ENCODE results near the gene VAC14.
"Not testable (repeated sequence)": the region's sequence is repeated elsewhere in the genome, so short reads cannot be mapped to it uniquely, and the experiment has no call there.

Gene VAC14

DNA sequence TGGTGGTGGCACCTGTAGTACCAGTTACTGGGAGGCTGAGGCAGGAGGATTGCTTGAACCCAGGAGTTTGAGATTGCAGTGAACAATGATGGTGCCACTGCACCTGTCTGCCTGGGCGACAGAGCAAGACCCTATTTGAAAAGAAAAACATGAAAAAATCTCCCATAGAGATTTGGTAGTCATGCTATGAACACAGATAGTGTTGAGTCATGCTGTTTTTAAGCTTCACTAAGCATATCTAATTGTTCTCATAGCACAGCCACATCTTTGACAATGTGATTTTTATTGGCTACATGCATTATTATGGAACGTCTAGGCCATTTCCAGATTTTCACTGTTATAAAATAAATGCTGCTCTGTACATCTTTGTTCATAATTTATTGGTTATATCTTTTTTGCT, 148.6 kb downstream of the VAC14 start:
- peaks cover 5% of the 10 kb centered on the region for H3K4me1 Mint-ChIP-seq (ENCODE audit: low read depth)
- H3K27ac Mint-ChIP-seq = no peak overlapping the region
- H3K4me3 Mint-ChIP-seq = no peak overlapping the region
- no peaks in the 10 kb centered on the region for H3K9me3 Mint-ChIP-seq (ENCODE audit: low read depth)
- H3K27me3 Mint-ChIP-seq = no peaks in the 10 kb centered on the region
- no peaks in the 10 kb centered on the region for H3K36me3 Mint-ChIP-seq

DNA sequence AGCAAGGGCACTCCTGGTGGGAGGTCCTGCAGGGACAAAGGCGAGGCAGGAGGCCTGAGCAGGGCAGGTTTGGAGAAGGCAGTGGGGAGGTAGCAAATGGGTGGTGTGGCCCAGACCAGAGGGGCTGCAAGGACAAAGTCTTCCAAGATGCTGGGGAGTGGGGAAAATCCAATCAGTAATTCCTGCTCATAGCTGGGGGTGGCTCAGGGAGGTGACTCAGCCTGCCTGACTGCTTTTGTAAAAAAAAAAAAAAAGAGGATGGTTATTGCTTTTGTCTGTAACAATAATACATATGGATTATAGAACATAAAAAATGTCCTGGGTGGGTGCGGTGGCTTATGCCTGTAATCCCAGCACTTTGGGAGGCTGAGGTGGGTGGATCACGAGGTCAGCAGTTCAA, 149.4 kb downstream of the VAC14 start:
- H3K36me3 Mint-ChIP-seq = no peaks in the 10 kb centered on the region
- no peak overlapping the region for H3K4me3 Mint-ChIP-seq
- H3K4me1 Mint-ChIP-seq (ENCODE audit: low read depth) = peaks cover 5% of the 10 kb centered on the region
- no peaks in the 10 kb centered on the region for H3K9me3 Mint-ChIP-seq (ENCODE audit: low read depth)
- H3K27me3 Mint-ChIP-seq = no peaks in the 10 kb centered on the region
- no peak overlapping the region for H3K27ac Mint-ChIP-seq

DNA sequence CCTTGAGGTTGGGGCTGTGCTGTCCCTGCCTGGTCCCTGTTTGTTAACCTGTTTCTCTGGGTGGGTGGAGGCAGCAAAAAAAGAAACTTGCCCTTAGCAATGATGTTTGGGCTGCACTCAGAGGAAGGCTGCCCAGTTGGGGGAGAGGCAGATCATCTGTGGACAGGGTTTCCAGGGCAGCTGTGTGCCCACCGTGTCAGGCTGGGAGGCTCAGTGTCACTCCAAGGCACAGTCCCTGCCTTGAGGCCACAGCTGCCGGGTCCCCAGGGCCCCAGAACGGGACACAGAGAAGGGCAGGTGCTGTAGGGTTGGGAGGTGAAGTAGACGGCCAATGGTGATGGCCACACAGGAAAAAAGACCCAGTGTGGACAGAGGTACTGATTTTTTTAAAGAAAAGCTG, 150.7 kb downstream of the VAC14 start:
- Mint-ChIP-seq H3K27ac (no peak overlapping the region), H3K36me3 (no peaks in the 10 kb centered on the region), H3K4me3 (no peak overlapping the region)

DNA sequence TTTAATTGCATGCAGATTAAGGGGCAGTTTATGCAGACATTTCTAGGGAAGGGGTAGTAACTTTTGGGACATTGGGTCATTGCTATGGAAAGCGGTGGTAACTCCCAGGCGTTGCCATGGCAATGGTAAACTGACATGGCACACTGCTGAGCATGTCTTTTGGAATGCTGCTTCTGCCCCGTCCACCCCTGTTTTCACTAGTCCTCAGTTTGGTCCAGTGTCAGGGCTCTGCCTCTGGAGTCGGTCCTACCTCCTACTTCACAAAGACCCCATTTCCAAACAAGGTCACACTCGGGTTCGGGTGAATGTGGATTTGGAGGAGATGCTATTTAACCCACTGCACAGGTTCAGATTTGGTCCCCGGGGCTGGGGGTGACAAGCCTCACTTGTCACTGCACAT, 151.7 kb downstream of the VAC14 start:
- H3K4me3 Mint-ChIP-seq = no peak overlapping the region
- H3K9me3 Mint-ChIP-seq (ENCODE audit: low read depth) = no peaks in the 10 kb centered on the region
- H3K4me1 Mint-ChIP-seq (ENCODE audit: low read depth) = peaks cover 5% of the 10 kb centered on the region
- H3K36me3 Mint-ChIP-seq = no peaks in the 10 kb centered on the region
- no peaks in the 10 kb centered on the region for H3K27me3 Mint-ChIP-seq
- no peak overlapping the region for H3K27ac Mint-ChIP-seq

More for the DNA sequence above, 150.7 kb downstream of the VAC14 start:
- Mint-ChIP-seq H3K27me3 (no peaks in the 10 kb centered on the region), H3K4me1 (ENCODE audit: low read depth) (peaks cover 5% of the 10 kb centered on the region), H3K9me3 (ENCODE audit: low read depth) (no peaks in the 10 kb centered on the region)

DNA sequence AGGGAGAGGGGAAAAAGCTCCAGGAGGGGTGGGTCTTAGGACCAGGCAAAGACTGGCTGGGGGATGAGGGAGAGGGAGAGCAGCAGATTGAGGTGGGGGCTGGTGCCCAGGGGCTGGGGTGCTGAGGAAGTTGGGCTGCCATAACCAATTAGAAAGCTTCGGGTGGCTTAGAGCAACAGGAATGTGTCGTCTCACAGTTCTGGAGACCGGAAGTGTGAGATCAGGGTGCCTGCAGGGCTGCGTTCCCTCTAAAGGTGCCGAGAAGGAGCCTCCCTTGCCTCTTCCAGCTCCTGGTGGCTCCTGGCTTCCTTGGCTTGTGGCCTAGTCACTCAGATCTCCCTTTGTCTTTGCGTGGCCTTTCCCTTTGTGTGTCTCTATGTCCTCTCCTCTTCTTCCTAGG, 152.4 kb downstream of the VAC14 start:
- Mint-ChIP-seq H3K27ac (no peak overlapping the region), H3K4me1 (ENCODE audit: low read depth) (peaks cover under 1% of the 10 kb centered on the region), H3K4me3 (no peak overlapping the region), H3K27me3 (no peaks in the 10 kb centered on the region), H3K36me3 (no peaks in the 10 kb centered on the region), H3K9me3 (ENCODE audit: low read depth) (no peaks in the 10 kb centered on the region)

DNA sequence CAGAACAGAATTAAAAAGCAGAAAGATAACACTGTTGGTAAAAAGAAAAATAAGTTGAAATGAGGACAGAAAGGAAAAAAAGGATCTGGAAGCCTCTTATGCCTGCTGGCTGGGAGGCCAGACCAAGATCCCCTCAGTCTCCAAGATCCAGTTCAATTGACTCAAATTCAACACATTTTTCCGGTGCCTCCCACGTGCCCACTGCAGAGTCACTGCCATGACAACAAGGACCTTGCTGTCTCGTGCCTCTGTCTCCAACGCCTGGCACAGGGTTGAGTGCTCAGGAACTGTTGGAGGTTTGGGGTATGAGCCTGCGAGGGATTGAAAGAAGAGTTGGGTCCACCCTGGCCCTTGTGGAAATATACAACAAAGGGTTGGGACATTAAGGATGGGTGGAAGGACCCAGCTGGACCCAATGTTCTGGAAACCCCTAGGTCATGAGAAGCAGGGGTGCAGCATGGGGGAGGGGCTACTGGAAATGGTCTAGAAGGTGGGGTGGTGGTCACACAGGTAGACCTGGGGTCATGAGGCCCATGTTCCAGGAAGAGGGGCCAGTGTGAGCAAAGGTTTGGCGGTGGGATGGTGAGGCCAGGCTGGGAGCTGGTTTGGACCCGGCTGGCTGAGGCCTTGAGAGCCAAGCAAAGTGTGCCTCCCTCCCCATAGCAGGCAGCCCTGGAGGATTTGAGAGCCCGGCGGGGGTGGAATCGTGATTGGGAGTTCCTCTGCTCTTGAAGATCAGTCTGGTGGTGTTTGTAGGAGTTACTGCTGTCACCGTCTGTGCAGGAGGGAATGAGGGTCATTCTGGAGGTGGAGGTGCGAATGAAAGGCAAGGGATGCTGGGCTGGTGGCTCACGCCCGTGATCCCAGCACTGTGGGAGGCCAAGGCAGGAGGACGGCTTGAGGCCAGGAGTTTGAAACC, 153.3 kb downstream of the VAC14 start:
- H3K4me3 Mint-ChIP-seq = no peak overlapping the region
- no peak overlapping the region for H3K27ac Mint-ChIP-seq
- H3K27me3 Mint-ChIP-seq = peaks cover under 1% of the 10 kb centered on the region
- no peaks in the 10 kb centered on the region for H3K9me3 Mint-ChIP-seq (ENCODE audit: low read depth)
- no peaks in the 10 kb centered on the region for H3K36me3 Mint-ChIP-seq
- no peaks in the 10 kb centered on the region for H3K4me1 Mint-ChIP-seq (ENCODE audit: low read depth)

DNA sequence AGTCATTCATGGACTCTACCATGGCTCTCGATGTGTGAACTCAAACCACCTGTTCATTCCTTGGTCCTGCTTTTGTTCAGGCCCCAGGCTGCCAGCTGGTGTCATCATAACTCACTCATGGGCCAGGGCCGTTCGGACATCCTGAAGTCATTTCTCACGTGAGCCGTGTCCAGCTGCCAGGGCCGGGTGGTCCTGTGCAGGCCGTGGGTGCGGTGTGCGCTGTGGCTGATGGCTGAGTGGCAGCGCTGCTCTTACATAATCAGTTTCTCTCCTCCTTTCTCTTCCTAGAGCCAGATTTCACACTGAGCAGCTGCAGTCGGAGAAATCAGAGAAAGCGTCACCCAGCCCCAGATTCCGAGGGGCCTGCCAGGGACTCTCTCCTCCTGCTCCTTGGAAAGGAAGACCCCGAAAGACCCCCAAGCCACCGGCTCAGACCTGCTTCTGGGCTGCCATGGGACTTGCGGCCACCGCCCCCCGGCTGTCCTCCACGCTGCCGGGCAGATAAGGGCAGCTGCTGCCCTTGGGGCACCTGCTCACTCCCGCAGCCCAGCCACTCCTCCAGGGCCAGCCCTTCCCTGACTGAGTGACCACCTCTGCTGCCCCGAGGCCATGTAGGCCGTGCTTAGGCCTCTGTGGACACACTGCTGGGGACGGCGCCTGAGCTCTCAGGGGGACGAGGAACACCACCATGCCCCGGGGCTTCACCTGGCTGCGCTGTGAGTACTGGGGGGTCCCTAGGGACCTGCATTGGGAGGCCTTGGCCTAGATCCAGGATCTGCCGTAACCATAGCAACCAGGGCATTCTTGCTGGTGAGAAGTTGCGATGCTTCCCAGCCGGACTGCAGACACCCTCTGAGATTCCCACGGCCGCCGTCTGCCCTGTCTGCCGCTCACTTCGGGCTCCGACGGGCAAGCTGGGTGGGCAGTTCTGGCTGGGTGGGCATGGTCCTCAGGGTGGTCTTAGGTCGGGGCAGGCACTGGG, 154.4 kb downstream of the VAC14 start, which contains the start of gene IL34:
IL34 (plus strand) TSS at position 300 of the 982 bp plus-strand sequence; CDS start at position 689, 389 bp downstream.
- H3K27ac Mint-ChIP-seq = no peak within 1 kb of the TSS
- H3K27me3 Mint-ChIP-seq = peaks cover 3% of the 10 kb centered on the region
- no peaks in the 10 kb centered on the region for H3K4me1 Mint-ChIP-seq (ENCODE audit: low read depth)
- H3K9me3 Mint-ChIP-seq (ENCODE audit: low read depth) = no peaks in the 10 kb centered on the region
- H3K4me3 Mint-ChIP-seq = no peak within 1 kb of the TSS
- no peaks in the 10 kb centered on the region for H3K36me3 Mint-ChIP-seq

DNA sequence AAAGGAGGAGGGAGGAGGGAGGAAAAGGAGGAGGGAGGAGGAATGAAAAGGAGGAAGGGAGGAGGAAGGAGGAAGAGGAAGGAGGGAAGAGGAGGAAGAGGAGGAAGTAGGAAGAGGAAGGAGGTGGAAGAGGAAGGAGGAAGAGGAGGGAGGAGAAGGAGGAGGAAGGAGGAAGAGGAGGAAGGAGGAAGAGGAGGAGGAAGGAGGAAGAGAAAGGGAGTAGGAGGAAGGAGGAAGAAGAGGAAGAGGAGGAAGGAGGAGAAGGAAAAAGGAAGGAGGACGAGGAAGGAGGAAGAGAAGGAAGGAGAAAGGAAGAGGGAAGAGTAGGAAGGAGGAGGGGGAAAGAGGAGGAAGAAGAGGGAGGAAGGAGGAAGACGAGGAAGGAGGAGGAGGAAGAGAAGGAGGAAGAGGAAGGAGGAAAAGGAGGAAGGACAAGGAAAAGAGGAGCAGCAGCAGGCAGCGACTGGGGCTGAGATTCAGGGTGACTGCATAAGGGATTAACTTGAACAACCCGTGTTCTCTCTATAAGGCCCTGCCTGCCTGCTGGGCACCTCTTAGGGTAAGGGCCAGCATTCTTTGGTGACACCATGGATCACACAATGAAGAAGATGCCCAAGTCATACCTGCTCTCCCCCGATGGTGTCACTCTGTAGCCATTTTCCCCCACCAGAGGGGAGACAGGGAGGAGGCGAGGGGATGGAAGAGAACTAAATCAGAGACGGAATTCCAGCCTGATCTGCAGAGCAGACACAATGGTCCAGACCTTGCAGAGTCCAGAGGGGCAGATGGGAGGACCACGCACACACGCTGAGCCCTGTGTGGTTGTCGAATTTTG, 156.0 kb downstream of the VAC14 start:
- Mint-ChIP-seq H3K27ac (no peak overlapping the region), H3K36me3 (no peaks in the 10 kb centered on the region), H3K9me3 (ENCODE audit: low read depth) (no peaks in the 10 kb centered on the region), H3K4me3 (no peak overlapping the region), H3K4me1 (ENCODE audit: low read depth) (no peaks in the 10 kb centered on the region), H3K27me3 (peaks cover 3% of the 10 kb centered on the region)

DNA sequence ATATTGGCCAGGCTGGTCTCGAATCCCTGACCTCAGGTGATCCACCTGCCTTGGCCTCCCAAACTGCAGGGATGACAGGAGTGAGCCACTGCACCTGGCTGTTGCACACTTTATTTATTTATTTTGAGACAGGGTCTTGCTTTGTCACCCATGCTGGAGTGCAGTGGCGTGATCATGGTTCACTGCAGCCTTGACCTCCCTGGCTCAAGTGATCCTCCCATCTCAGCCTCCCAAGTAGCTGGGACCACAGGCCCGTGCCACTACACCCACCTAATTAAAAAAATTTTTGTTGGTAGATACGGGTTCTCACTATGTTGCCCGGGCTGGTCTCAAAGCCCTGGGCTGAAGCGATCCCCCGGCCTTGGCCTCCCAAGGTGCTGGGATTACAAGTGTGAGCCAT, 157.7 kb downstream of the VAC14 start:
- H3K4me1 Mint-ChIP-seq (ENCODE audit: low read depth); H3K27ac Mint-ChIP-seq; H3K9me3 Mint-ChIP-seq (ENCODE audit: low read depth); H3K36me3 Mint-ChIP-seq; H3K4me3 Mint-ChIP-seq; H3K27me3 Mint-ChIP-seq: not testable (repeated sequence)

DNA sequence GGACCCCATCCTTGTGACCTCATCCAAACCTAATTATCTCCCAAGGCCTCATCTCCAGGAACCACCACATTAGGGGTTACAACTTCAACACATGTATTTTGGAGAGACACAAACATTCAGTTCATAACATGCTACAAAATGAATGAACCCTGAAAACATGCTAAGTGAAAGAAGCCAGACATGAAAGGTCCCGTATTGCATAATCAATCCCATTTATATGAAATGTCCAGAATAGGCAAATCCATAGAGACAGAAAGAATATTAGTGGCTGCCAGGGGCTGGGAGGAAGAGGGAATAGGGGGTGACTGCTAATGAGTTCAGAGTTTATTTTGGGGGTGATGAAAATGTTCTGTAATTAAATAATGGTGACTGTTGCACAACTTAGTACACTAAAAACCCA, 158.3 kb downstream of the VAC14 start:
- Mint-ChIP-seq H3K36me3 (no peaks in the 10 kb centered on the region), H3K27me3 (peaks cover 3% of the 10 kb centered on the region), H3K9me3 (ENCODE audit: low read depth) (no peaks in the 10 kb centered on the region), H3K4me1 (ENCODE audit: low read depth) (no peaks in the 10 kb centered on the region), H3K27ac (no peak overlapping the region), H3K4me3 (no peak overlapping the region)

DNA sequence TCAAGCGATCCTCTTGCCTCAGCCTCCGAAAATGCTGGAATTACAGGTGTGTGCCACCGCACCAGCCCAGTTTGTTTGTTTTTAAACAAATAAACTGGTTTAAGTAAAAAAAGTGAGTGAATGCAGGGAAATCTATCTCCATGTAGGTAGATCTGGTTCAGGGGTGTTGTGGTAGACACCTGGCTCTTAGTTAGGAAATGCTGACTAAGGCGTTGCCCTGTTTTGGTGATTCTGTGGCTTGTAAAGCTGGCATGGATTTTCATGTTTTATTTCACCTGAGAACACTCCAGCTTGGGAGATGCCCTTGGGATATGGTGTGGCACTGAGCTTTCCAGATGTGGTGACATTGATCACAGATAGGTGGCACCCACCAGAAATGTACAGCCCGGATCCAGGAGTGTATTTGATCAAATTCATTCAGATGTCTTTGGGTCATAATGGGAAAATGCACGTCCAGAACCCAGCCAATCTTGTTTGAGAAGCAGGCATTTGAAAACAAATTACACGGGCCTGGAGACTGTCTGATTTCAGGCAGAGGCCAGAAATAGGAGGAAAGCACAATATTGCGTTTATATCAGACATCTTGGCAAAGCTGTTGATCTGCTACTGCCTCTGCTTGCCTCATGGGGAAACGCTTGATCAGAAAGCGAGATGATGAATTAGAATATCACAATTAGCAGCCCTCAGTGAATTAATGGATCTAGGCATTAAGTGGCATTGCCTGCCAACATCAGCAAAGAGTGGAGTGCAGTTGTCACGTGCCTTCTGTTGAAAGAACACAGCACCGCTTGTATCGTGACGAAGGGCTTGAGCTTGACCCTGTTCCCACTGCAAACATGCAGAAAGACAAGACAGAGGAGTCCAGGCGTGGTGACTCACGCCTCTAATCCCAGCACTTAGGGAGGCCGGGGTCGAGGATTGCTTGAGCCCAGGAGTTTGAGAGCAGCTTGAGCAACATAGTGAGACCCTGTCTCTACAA, 161.9 kb downstream of the VAC14 start:
- no peaks in the 10 kb centered on the region for H3K36me3 Mint-ChIP-seq
- no peak overlapping the region for H3K4me3 Mint-ChIP-seq
- H3K27ac Mint-ChIP-seq = no peak overlapping the region
- H3K27me3 Mint-ChIP-seq = peaks cover 3% of the 10 kb centered on the region
- no peaks in the 10 kb centered on the region for H3K9me3 Mint-ChIP-seq (ENCODE audit: low read depth)
- no peaks in the 10 kb centered on the region for H3K4me1 Mint-ChIP-seq (ENCODE audit: low read depth)

Measured in activated naive CD8-positive, alpha-beta T cell (primary cell).